ENCODE results near the gene SPTBN4. TPM values are rescaled to one million over a fixed set of nuclear protein-coding genes. Genes with fewer than 3 reads are reported as not detected.
A peak's percentile ranks its signal among the peaks of the same experiment; 100 is the strongest.

SPTBN4 gene
- total RNA-seq, 1 donor from 2014 or later, result 0.43 TPM

DNA sequence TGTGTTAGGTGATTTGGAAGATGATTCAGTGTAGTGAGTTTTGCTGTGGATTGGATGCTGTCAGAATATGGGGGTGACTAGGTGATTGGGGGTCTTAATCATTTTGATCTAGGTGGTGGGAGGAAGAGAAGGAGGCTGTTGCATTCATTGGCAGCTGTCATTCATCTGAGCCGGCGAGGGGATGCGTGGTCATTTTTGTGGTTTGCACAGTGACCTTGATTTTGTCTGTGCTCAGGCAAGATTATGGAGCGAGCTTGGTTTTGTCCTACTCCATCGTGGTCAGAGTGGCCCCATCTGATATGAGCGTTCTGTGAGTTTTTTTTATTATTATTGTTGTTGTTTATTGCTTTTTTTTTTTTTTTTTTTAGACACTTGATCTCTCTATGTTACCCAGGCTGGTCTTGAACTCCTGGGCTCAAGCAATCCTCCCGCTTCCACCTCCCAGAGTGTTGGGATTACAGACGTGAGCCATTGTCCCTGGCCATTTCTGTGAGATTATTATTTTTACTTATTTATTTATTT, 42.0 kb downstream of the SPTBN4 start:
- H3K9me3 ChIP-seq, result no peaks in the 10 kb centered on the region
- no peak overlapping the region for H3K27ac ChIP-seq
- intact Hi-C loops (cut with DNase I), result no loop called here
- peaks cover 2 to 6% of the 10 kb centered on the region in 2 donors for H3K4me1 ChIP-seq
- H3K27me3 ChIP-seq, result peaks cover 5% of the 10 kb centered on the region
- DNase-seq (ENCODE audit: low spot score in 2 of 2), result no peak
- H3K4me3 ChIP-seq, result no peak overlapping the region
- TF ChIP-seq, protein P1, sequence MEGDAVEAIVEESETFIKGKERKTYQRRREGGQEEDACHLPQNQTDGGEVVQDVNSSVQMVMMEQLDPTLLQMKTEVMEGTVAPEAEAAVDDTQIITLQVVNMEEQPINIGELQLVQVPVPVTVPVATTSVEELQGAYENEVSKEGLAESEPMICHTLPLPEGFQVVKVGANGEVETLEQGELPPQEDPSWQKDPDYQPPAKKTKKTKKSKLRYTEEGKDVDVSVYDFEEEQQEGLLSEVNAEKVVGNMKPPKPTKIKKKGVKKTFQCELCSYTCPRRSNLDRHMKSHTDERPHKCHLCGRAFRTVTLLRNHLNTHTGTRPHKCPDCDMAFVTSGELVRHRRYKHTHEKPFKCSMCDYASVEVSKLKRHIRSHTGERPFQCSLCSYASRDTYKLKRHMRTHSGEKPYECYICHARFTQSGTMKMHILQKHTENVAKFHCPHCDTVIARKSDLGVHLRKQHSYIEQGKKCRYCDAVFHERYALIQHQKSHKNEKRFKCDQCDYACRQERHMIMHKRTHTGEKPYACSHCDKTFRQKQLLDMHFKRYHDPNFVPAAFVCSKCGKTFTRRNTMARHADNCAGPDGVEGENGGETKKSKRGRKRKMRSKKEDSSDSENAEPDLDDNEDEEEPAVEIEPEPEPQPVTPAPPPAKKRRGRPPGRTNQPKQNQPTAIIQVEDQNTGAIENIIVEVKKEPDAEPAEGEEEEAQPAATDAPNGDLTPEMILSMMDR (IDR thresholded peaks at IDR 0.05), result no peak
- no peaks in the 10 kb centered on the region for H3K36me3 ChIP-seq

DNA sequence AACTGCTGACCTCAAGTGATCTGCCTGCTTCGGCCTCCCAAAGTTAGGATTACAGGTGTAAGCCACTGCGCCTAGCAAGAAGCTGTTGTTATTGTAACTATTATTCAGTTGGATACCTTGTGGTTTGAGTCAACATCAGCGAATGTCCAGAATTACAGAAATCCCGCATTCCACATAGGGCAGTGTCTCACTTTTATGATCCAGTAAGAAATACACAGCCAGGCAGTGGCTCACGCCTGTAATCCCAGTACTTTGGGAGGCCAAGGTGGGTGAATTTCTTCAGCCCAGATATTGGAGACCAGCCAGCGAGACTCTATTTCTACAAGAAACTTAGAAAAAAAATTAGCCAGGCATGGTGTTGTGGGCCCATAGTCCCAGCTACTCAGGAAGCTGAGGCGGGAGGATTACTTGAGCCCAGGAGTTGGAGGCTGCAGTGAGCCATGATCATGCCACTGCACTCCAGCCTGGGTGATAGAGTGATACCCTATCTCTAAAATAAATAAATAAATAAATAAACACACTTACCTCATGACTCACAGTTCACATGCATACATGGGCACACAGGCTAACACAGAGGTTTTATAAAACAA, 43.8 kb downstream of the SPTBN4 start:
- intact Hi-C loops (cut with DNase I), result no loop called here
- TF ChIP-seq, protein P1 (IDR thresholded peaks at IDR 0.05), result no peak
- H3K36me3 ChIP-seq, result no peaks in the 10 kb centered on the region
- H3K27ac ChIP-seq, result no peak overlapping the region
- H3K27me3 ChIP-seq, result peaks cover 5% of the 10 kb centered on the region
- H3K4me3 ChIP-seq, result no peak overlapping the region
- peaks cover 2 to 6% of the 10 kb centered on the region in 2 donors for H3K4me1 ChIP-seq
- H3K9me3 ChIP-seq, result no peaks in the 10 kb centered on the region
- no peak for DNase-seq (ENCODE audit: low spot score in 2 of 2)

DNA sequence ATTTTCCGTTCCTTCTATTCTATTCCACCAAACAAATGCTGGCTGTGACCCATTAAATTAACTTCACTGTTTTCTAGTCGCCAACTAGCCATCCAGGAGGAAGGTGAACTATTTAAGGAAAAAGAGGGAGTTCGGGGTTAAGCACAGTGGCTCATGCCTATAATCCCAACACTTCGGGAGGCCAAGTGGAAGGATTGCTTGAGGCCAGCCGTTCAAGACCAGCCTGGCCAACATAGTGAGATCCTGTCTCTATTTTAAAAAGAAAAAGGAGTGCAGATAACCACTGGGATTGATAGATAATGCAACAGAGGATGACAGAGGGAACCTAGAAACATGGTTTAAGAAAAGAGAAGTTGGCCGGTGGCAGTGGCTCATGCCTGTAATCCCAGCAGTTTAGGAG, 44.7 kb downstream of the SPTBN4 start:
- no peak for DNase-seq (ENCODE audit: low spot score in 2 of 2)
- intact Hi-C loops (cut with DNase I), result no loop called here
- no peaks in the 10 kb centered on the region for H3K36me3 ChIP-seq
- TF ChIP-seq, protein P1 (IDR thresholded peaks at IDR 0.05), result no peak
- peaks cover 2 to 6% of the 10 kb centered on the region in 2 donors for H3K4me1 ChIP-seq
- H3K27ac ChIP-seq, result no peak overlapping the region
- no peak overlapping the region for H3K4me3 ChIP-seq
- H3K9me3 ChIP-seq, result no peaks in the 10 kb centered on the region
- peaks cover 5% of the 10 kb centered on the region for H3K27me3 ChIP-seq

DNA sequence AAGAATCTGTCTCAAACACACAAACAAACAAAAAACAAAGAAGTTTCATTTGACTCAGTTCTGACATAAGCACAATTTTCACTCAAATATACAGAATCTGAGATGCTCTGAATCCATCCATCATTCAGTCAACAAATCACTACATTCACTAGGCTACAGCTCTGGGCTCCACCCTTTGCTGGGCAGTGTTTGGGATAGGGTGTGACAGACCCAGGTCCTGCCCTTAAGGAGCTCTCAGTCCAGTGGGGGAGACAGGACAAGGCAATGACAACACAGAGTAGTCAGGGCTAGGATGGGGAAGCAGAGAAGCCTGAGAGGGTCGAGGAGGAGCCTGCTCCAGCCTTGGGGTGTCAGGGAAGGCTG, 45.3 kb downstream of the SPTBN4 start:
- TF ChIP-seq, protein P1 (IDR thresholded peaks at IDR 0.05), result no peak
- Histone ChIP-seq H3K4me1 (peaks cover 2 to 6% of the 10 kb centered on the region in 2 donors), H3K4me3 (no peak overlapping the region), H3K36me3 (no peaks in the 10 kb centered on the region), H3K27me3 (peaks cover 5% of the 10 kb centered on the region), H3K9me3 (no peaks in the 10 kb centered on the region), H3K27ac (no peak overlapping the region)
- intact Hi-C loops (cut with DNase I), result no loop called here
- no peak for DNase-seq (ENCODE audit: low spot score in 2 of 2)

DNA sequence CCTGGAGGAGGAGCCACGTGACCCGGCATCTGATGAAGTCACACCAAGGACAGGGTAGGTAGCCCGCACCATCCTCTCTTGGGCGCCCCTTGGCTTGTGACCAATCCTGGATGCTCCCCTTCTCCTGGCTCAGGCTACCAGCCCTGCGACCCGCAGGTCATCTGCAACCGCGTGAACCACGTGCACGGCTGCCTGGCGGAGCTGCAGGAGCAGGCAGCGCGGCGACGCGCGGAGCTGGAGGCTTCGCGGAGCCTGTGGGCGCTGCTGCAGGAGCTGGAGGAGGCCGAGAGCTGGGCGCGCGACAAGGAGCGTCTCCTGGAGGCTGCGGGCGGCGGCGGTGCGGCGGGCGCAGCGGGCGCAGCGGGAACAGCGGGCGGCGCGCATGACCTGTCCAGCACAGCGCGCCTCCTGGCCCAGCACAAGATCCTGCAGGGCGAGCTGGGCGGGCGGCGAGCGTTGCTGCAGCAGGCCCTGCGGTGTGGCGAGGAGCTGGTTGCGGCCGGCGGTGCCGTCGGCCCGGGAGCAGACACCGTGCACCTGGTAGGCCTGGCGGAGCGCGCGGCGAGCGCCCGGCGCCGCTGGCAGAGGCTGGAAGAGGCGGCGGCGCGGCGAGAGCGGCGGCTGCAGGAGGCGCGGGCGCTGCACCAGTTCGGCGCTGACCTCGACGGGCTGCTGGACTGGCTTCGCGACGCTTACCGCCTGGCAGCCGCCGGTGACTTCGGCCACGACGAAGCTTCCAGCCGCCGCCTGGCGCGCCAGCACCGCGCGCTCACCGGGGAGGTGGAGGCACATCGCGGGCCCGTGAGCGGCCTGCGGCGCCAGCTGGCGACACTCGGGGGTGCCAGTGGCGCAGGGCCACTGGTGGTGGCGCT, 45.9 kb downstream of the SPTBN4 start:
- Histone ChIP-seq H3K4me1 (peaks cover 2 to 6% of the 10 kb centered on the region in 2 donors), H3K27me3 (peaks cover 5% of the 10 kb centered on the region), H3K9me3 (no peaks in the 10 kb centered on the region), H3K36me3 (no peaks in the 10 kb centered on the region), H3K4me3 (peak overlapping the region; percentile 30 to 50), H3K27ac (no peak overlapping the region)
- intact Hi-C loops (cut with DNase I), result no loop called here
- TF ChIP-seq, protein P1 (IDR thresholded peaks at IDR 0.05), result no peak
- no peak for DNase-seq (ENCODE audit: low spot score in 2 of 2)
